Measurements from ENCODE around the gene PCDHGA10. TPM values are rescaled to one million over a fixed set of nuclear protein-coding genes. Genes with fewer than 3 reads are reported as not detected.
A peak's percentile ranks its signal among the peaks of the same experiment; 100 is the strongest.
"Not testable (repeated sequence)": the region's sequence is repeated elsewhere in the genome, so short reads cannot be mapped to it uniquely, and the experiment has no call there.

PCDHGA10 gene
- total RNA-seq, 2 donors from 2014 or later, result 2.8 to 5.3 TPM

DNA sequence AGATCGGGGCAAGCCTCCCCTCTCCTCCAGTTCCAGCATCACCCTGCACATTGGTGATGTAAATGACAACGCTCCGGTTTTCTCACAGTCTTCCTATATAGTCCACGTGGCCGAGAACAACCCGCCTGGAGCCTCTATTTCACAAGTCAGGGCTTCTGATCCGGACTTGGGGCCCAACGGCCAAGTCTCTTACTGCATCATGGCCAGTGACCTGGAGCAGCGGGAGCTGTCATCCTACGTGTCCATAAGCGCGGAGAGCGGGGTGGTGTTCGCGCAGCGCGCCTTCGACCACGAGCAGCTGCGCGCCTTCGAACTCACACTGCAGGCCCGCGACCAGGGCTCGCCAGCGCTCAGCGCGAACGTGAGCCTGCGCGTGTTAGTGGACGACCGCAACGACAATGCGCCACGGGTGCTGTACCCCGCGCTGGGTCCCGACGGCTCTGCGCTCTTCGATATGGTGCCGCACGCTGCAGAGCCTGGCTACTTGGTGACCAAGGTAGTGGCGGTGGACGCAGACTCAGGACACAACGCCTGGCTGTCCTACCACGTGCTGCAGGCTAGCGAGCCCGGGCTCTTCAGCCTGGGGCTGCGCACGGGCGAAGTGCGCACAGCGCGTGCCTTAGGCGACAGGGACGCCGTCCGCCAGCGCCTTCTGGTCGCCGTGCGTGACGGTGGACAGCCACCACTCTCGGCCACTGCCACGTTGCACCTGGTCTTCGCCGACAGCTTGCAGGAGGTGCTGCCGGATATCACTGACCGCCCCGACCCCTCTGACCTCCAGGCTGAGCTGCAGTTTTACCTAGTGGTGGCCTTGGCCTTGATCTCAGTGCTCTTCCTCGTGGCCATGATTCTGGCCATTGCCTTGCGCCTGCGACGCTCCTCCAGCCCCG, 23.4 kb upstream of the PCDHGA10 start:
- DNase-seq (no peak), ATAC-seq (no peak)
- intact Hi-C loops (cut with DNase I, micrococcal nuclease), result loop anchor here in 1 of 2 donors (10.0 kb wide), 1 partner anchor 45 kb away; the partner anchor contains the start of gene PCDHGA3

DNA sequence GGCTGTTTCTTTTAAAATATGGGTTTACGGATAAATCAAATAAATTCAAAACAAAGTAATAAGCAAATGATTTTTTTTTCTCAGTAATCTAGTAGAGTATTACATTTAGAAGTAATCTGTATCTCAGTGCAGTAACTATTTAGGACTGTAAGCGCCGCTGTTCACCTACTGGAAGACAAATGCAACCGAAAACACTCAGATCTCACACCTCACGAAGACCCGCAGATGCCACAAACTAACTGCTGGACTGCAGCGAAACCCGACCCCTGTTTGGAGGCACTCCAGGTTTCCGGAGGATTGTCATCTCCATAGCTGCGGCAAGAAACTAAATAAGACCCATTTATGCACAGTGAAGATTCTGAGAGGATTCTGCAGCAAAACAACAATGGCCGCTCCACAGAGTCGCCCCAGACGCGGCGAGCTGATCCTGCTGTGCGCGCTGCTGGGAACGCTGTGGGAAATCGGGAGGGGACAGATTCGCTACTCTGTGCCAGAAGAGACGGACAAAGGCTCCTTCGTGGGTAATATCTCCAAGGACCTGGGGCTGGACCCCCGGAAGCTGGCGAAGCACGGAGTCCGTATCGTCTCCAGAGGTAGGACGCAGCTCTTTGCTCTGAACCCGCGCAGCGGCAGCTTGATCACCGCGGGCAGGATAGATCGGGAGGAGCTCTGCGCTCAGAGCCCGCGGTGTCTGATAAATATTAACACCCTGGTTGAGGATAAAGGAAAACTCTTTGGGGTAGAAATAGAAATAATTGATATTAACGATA, 20.2 kb upstream of the PCDHGA10 start, which contains the start of gene PCDHGA8:
PCDHGA8 (plus strand) TSS at position 205 of the 770 bp plus-strand sequence; CDS start at position 386, 181 bp downstream.
- no peak for ATAC-seq
- no peak for DNase-seq
- intact Hi-C loops (cut with DNase I, micrococcal nuclease), result loop anchor here in 1 of 2 donors (10.0 kb wide), 1 partner anchor 48 kb away; the partner anchor contains the start of gene PCDHGA3

DNA sequence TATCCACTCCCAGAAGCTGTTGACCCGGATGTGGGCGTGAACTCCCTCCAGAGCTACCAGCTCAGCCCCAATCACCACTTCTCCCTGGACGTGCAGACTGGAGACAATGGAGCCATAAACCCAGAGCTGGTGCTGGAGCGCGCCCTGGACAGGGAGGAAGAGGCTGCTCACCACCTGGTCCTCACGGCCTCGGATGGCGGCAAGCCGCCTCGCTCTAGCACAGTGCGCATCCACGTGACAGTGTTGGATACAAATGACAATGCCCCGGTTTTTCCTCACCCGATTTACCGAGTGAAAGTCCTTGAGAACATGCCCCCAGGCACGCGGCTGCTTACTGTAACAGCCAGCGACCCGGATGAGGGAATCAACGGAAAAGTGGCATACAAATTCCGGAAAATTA, 19.5 kb upstream of the PCDHGA10 start:
- DNase-seq, result no peak
- intact Hi-C loops (cut with DNase I, micrococcal nuclease), result loop anchor here in 1 of 2 donors (10.0 kb wide), 1 partner anchor 48 kb away; the partner anchor contains the start of gene PCDHGA3
- ATAC-seq, result no peak

DNA sequence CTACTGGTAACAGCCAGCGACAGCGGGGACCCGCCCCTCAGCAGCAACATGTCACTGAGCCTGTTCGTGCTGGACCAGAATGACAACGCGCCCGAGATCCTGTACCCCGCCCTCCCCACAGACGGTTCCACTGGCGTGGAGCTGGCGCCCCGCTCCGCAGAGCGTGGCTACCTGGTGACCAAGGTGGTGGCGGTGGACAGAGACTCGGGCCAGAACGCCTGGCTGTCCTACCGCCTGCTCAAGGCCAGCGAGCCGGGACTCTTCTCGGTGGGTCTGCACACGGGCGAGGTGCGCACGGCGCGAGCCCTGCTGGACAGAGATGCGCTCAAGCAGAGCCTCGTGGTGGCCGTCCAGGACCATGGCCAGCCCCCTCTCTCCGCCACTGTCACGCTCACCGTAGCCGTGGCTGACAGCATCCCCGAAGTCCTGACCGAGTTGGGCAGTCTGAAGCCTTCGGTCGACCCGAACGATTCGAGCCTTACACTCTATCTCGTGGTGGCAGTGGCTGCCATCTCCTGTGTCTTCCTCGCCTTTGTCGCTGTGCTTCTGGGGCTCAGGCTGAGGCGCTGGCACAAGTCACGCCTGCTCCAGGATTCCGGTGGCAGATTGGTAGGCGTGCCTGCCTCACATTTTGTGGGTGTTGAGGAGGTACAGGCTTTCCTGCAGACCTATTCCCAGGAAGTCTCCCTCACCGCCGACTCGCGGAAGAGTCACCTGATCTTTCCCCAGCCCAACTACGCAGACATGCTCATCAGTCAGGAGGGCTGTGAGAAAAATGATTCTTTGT, 18.2 kb upstream of the PCDHGA10 start:
- DNase-seq, ATAC-seq: not testable (repeated sequence)
- intact Hi-C loops (cut with DNase I, micrococcal nuclease), result loop anchor here in 1 of 2 donors (10.0 kb wide), 1 partner anchor 50 kb away; the partner anchor contains the start of gene PCDHGA3

DNA sequence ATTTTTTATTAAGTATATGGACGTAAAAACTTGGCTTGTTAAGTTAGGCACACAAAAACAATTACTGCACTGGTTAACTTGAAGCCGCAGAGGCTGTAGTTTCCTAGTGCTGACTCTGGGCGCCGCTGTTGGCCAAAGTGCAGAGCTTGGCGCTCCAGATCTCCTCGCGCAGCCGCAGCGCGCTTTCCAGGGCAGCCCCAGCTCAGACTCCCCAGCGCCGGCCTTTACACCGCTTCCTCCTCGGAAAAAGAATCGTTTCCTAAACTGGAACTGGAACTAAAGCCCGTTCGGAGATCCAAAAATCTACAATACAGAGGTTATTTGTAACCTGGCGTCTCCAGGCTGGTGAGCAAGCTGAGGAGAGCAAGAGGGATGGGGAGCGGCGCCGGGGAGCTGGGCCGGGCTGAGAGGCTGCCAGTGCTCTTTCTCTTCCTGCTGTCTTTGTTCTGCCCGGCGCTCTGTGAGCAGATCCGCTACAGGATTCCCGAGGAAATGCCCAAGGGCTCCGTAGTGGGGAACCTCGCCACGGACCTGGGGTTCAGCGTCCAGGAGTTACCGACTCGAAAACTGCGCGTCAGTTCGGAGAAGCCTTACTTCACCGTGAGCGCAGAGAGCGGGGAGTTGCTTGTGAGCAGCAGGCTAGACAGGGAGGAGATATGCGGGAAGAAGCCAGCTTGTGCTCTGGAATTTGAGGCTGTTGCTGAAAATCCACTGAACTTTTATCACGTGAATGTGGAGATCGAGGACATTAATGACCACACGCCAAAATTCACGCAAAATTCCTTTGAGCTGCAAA, 14.8 kb upstream of the PCDHGA10 start, which contains the start of gene PCDHGB5:
PCDHGB5 (plus strand) TSS at position 192 of the 796 bp plus-strand sequence; CDS start at position 373, 181 bp downstream.
- peak in 1 of 2 donors; percentile 51 for DNase-seq
- intact Hi-C loops (cut with DNase I, micrococcal nuclease), result loop anchor here in 1 of 2 donors (10.0 kb wide), 1 partner anchor 53 kb away; the partner anchor contains the start of gene PCDHGA3

DNA sequence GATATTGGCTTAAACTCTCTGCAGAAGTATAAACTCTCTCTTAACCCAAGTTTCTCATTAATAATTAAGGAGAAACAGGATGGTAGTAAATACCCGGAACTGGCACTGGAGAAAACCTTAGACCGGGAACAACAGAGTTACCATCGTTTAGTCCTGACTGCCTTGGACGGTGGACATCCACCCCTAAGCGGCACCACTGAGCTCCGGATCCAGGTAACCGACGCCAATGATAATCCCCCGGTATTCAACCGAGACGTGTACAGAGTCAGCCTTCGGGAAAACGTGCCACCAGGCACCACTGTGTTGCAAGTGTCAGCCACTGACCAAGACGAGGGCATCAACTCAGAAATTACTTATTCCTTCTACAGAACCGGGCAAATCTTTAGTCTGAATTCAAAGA, 14.2 kb upstream of the PCDHGA10 start:
- ATAC-seq, result no peak
- intact Hi-C loops (cut with DNase I, micrococcal nuclease), result loop anchor here in 1 of 2 donors (10.0 kb wide), 1 partner anchor 54 kb away; the partner anchor contains the start of gene PCDHGA3

More for the DNA sequence above, 14.8 kb upstream of the PCDHGA10 start, which contains the start of gene PCDHGB5:
- peak; percentile 96 for ATAC-seq

DNA sequence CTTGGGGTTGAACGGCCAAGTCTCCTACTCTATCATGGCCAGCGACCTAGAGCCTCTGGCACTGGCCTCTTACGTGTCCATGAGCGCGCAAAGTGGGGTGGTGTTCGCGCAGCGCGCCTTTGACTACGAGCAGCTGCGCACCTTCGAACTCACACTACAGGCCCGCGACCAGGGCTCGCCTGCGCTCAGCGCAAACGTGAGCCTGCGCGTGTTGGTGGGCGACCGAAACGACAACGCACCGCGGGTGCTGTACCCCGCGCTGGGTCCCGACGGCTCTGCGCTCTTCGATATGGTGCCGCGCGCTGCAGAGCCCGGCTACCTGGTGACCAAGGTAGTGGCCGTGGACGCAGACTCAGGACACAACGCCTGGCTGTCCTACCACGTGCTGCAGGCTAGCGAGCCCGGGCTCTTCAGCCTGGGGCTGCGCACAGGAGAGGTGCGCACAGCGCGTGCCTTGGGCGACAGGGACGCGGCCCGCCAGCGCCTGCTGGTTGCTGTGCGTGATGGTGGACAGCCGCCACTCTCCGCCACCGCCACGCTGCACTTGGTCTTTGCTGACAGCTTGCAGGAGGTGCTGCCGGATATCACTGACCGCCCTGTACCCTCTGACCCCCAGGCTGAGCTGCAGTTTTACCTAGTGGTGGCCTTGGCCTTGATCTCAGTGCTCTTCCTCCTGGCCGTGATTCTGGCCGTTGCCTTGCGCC, 13.1 kb upstream of the PCDHGA10 start:
- intact Hi-C loops (cut with DNase I, micrococcal nuclease), result loop anchor here in 1 of 2 donors (10.0 kb wide), 1 partner anchor 55 kb away; the partner anchor contains the start of gene PCDHGA3
- no peak for ATAC-seq

More for the DNA sequence above, 14.2 kb upstream of the PCDHGA10 start:
- no peak for DNase-seq

DNA sequence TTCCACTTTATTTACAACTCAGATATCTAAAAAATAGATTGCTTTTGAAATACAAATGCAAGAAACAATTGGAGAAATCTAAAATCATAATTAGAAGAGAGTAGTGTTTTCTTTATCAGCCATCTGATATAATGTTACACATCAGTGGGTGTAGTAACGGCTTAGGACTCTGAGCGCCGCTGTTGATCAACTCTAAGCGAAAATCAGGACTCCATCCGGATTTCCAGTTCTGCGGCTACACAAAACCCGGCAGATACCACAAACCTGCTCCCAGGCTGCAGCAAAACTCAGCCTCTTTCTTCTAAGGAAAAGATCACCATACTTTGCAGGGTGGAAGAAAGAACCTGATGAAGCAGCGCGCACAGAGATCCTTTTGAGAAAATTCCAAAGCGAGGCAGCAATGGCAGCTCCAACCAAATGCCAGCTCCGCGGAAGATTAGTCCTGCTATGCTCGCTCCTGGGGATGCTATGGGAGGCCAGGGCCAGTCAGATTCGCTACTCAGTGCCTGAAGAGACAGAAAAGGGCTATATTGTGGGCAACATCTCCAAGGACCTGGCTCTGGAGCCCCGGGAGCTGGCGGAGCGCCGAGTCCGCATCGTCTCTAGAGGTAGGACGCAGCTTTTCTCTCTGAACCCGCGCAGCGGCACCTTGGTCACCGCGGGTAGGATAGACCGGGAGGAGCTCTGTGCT, 10.1 kb upstream of the PCDHGA10 start, which contains the start of gene PCDHGA9:
PCDHGA9 (plus strand) TSS at position 226 of the 691 bp plus-strand sequence; CDS start at position 401, 175 bp downstream.
- intact Hi-C loops (cut with DNase I, micrococcal nuclease), result no loop called here
- DNase-seq (no peak), ATAC-seq (peak; percentile 51)

More for the DNA sequence above, 13.1 kb upstream of the PCDHGA10 start:
- no peak for DNase-seq

DNA sequence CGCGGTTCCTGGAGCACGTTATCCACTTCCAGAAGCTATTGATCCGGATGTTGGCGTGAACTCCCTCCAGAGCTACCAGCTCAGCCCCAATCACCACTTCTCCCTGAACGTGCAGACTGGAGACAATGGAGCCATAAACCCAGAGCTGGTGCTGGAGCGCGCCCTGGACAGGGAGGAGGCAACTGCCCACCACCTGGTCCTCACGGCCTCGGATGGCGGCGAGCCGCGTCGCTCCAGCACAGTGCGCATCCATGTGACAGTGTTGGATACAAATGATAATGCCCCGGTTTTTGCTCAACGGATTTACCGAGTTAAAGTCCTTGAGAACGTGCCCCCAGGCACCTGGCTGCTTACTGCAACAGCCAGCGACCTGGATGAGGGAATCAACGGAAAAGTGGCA, 9.4 kb upstream of the PCDHGA10 start:
- DNase-seq (no peak), ATAC-seq (no peak)
- intact Hi-C loops (cut with DNase I, micrococcal nuclease), result no loop called here

DNA sequence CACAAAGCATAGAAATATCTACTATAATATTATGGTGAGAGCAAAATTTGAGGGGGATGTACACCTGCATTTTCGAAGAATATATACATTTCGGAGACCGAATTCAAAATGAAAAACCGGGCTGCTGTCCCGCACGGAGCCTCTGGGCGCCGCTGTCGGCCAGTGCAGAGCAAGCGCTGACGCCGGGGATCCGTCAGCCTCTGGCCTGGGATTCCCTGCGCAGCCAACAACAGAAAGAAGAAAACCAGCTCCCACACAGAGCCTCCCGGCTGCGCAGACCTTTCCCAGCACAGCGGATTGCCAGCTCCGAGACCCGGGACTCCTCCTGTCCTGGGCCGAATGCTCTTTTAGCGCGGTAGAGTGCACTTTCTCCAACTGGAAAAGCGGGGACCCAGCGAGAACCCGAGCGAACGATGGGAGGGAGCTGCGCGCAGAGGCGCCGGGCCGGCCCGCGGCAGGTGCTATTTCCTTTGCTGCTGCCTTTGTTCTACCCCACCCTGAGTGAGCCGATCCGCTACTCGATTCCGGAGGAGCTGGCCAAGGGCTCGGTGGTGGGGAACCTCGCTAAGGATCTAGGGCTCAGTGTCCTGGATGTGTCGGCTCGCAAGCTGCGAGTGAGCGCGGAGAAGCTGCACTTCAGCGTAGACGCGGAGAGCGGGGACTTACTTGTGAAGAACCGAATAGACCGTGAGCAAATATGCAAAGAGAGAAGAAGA, 4.8 kb upstream of the PCDHGA10 start, which contains the start of gene PCDHGB6:
PCDHGB6 (plus strand) TSS at position 232 of the 716 bp plus-strand sequence; CDS start at position 414, 182 bp downstream.
- intact Hi-C loops (cut with DNase I, micrococcal nuclease), result not testable (repeated sequence)
- ATAC-seq, result peak; percentile 75
- DNase-seq, result peak in 1 of 2 donors; percentile 31

DNA sequence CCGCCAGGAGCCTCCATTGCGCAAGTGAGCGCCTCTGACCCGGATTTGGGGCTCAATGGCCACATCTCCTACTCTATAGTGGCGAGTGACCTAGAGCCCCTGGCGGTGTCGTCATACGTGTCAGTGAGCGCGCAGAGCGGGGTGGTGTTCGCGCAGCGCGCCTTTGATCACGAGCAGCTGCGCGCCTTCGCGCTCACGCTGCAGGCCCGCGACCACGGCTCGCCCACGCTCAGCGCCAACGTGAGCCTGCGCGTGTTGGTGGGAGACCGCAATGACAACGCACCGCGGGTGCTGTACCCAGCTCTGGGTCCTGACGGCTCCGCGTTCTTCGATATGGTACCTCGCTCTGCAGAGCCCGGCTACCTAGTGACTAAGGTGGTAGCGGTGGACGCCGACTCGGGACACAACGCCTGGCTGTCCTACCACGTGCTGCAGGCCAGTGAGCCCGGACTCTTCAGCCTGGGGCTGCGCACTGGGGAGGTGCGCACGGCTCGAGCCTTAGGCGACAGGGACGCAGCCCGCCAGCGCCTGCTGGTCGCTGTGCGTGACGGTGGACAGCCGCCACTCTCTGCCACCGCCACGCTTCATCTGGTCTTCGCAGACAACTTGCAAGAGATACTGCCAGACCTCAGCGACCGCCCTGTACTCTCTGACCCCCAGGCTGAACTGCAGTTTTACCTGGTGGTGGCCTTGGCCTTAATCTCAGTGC, 3.0 kb upstream of the PCDHGA10 start:
- no peak for DNase-seq
- ATAC-seq, result no peak
- intact Hi-C loops (cut with DNase I, micrococcal nuclease), result loop anchor here in 1 of 2 donors (10.0 kb wide), 1 partner anchor 155 kb away; no protein-coding TSS in a partner anchor

DNA sequence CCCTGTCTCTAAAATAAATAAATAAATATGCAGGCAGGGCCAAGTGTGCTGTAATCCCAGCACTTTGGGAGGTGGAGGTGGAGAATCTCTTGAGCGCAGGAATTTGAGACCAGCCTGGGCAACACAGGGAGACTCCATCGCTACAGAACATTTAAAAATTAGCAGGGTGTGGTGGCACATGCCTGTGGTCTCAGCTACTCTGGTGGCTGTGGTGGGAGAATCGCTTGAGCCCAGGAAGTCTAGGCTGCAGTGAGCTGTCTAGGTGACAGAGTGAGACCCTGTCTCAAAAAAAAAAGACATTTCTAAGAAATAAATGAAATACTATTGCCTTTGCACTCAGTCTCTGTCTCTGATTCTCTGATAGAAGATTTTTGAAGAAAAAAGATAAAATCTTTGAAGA, 1.2 kb upstream of the PCDHGA10 start:
- ATAC-seq (no peak), DNase-seq (no peak)
- intact Hi-C loops (cut with DNase I, micrococcal nuclease), result loop anchor here in 1 of 2 donors (10.0 kb wide), 1 partner anchor 153 kb away; no protein-coding TSS in a partner anchor

DNA sequence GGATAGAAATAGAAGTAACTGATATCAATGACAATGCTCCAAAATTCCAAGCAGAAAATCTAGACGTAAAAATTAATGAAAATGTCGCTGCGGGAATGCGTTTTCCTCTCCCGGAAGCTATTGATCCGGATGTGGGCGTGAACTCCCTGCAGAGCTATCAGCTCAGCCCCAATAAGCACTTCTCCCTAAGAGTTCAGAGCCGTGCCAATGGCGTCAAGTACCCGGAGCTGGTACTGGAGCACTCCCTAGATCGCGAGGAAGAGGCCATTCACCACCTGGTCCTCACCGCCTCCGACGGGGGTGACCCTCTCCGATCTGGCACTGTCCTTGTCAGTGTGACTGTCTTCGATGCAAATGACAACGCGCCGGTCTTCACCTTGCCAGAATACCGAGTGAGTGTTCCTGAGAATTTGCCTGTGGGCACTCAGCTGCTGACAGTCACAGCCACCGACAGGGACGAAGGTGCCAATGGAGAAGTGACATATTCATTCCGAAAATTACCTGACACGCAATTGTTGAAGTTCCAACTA, 818 bp downstream of the PCDHGA10 start:
- DNase-seq (no peak), ATAC-seq (peak; percentile 53)
- intact Hi-C loops (cut with DNase I, micrococcal nuclease), result loop anchor here in 1 of 2 donors (10.0 kb wide), 1 partner anchor 151 kb away; no protein-coding TSS in a partner anchor

Measured in left colon (tissue), 2 donors.